ENCODE data around the gene CCL4L2. TPM values are rescaled to one million over a fixed set of nuclear protein-coding genes. Genes with fewer than 3 reads are reported as not detected.
"Not testable (repeated sequence)": the region's sequence is repeated elsewhere in the genome, so short reads cannot be mapped to it uniquely, and the experiment has no call there.

Gene CCL4L2
- 1 to 10 TPM; 2.4 to 4.6 (median 3.2) TPM for polyA plus RNA-seq (ENCODE audit: insufficient read length in 3 of 3)

DNA sequence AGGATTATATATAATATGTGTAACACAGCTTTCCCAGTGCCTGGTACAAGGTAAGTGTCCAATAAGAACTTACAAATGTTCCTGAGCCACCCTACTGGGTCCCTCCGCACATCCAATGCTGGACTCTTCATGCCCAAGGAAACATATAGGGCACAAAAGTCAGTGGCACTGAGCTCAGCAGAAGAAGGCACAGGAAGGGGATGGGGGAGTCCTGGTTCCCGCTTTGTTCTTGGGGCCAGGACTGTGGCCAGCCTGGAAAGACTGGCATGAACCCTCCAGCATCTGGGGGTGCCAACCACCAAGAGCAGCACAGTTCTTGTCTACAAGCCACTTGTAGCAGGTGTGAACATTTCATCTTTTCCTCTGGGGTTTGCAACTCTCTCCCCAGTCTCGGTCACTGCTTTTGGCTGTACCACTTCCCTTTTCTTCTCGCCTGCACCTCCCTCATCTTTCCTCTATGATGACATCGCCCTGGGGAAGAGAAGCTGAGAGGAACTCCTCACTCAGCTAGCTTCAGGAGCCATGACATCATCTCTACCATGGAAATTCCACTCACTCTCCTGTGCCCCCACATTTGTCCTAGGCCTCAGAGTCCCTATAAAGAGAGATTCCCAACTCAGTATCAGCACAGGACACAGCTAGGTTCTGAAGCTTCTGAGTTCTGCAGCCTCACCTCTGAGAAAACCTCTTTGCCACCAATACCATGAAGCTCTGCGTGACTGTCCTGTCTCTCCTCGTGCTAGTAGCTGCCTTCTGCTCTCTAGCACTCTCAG is at the start of gene CCL4L2:
Gene CCL4L2 (plus strand): TSS at position 625 of the 773 bp plus-strand sequence.
- DNase-seq (ENCODE audit: low read depth in 3 of 3, low spot score in 2 of 3) = not testable (repeated sequence)

GRCh38 chr17:36168836-36169235 is 42.0 kb upstream of the CCL4L2 start:
- DNase-seq (ENCODE audit: low read depth in 3 of 3, low spot score in 2 of 3) = not testable (repeated sequence)

GRCh38 chr17:36176536-36176935 is 34.3 kb upstream of the CCL4L2 start, which contains the start of gene TBC1D3B:
Gene TBC1D3B, minus strand, starts transcription at chr17:36176636. Its CDS starts 1,586 bp downstream, at chr17:36175050.
- DNase-seq (ENCODE audit: low read depth in 3 of 3, low spot score in 2 of 3) = not testable (repeated sequence)

GRCh38 chr17:36181446-36182175 is 29.3 kb upstream of the CCL4L2 start:
- DNase-seq (ENCODE audit: low read depth in 3 of 3, low spot score in 2 of 3) = not testable (repeated sequence)

- DNase-seq (ENCODE audit: low read depth in 3 of 3, low spot score in 2 of 3) = peak in 1 of 3 donors; percentile 30
Measured at GRCh38 chr17:36182176-36183000, 28.5 kb upstream of the CCL4L2 start.

GRCh38 chr17:36183001-36183971 is 27.6 kb upstream of the CCL4L2 start:
- DNase-seq (ENCODE audit: low read depth in 3 of 3, low spot score in 2 of 3) = peak in 1 of 3 donors; percentile 81

DNA sequence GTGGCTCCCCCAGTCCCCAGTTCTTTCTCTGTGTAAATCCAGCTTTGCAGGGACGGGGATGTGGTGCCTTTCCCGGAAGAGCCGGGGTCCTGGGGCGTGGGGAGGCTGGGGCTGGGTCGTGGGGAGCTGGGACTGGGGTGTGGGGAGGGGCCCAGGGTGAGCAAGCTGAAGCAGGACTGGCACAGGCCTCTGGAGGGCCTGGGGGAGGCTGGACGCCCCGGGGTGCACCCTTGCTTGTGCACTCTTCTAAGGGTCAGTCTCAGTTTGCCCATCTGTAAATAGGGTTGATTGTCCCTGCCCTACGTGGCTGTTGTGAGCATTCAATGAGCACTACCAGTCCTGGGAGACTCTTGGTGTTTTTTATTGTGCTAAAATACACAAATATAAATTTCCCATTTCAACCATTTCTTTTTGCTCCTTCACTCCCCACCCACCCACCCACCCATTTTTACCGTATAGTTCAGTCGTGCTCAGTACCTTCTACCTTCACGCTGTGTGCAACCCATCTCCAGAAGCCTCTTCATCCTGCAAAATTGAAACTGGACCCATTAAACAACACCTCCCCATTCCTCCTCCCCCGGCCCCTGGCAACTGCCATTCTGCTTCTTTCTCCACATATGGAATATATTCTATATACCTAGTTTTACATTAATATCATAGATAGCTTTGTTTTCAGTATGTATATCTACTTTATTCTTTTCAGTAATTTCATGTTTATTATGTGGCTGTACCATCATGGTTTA is 26.7 kb upstream of the CCL4L2 start:
- no peak for DNase-seq (ENCODE audit: low read depth in 3 of 3, low spot score in 2 of 3)

DNA sequence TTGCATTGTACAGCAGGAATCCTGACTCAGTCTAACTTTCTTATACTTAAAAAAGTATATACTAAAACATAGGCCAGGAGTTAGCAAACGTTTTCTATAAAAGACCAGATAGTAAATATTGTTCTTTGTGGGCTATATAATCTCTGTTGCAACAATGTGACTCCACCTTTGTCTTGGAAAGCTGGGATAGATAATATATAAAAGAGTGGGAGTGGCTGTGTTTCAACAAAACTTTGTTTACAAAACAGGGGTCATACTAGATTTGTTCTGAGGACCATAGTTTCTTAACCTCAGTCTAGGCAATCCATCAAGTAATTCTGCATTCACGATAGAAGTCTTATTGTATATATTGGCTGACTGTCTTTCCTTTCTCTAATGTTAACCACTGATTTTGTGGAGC is 25.4 kb upstream of the CCL4L2 start:
- no peak for DNase-seq (ENCODE audit: low read depth in 3 of 3, low spot score in 2 of 3)

DNA sequence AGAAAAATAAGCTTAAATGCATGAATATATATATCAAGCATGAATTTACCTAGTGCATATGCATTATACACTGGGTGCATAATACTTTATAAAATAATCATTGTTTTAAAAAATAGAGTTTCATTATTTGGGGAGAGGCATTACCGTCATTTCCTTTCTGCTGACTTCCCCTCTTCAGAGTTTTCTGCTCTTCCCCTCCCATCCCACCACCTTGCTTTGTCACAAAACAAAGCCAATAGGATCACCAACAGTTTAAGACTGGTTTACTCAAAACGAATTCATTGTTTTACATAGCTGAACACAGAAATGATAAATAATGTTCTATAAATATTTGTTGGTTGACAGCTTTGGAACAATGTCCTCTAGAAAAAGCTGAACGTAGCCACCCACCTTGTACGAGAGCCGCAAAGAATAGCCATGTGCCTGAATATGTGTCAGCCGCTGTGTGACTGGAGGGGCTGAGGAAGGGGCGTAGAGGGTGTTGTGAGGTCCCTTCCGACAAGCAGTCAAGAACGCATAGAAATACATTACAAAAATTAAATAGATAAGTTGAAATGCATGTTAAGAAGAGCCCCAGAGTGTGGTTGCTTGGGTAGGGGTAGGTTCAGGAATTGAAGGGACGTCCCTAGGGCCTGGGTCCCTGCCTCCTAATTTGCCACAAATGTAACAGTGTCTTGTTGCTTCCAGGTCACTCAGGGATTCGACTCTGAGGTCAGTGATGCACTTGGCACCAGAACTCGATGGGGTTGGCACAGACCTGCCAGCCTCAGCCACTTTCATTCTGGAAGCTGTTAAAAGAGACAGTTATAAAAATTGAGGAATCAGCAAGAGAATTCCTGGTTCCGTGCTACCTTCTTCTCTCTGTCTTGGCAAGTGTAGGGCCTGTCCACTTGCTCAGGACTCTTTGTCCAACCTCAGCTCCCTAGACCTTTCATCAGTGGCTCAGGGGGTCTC is 23.8 kb upstream of the CCL4L2 start:
- not testable (repeated sequence) for DNase-seq (ENCODE audit: low read depth in 3 of 3, low spot score in 2 of 3)

- DNase-seq (ENCODE audit: low read depth in 3 of 3, low spot score in 2 of 3) = not testable (repeated sequence)
Measured at GRCh38 chr17:36187943-36188665, 22.8 kb upstream of the CCL4L2 start.

- no peak for DNase-seq (ENCODE audit: low read depth in 3 of 3, low spot score in 2 of 3)
Measured at GRCh38 chr17:36188891-36189306, 22.0 kb upstream of the CCL4L2 start.

GRCh38 chr17:36189993-36190392 is 20.9 kb upstream of the CCL4L2 start:
- not testable (repeated sequence) for DNase-seq (ENCODE audit: low read depth in 3 of 3, low spot score in 2 of 3)

DNA sequence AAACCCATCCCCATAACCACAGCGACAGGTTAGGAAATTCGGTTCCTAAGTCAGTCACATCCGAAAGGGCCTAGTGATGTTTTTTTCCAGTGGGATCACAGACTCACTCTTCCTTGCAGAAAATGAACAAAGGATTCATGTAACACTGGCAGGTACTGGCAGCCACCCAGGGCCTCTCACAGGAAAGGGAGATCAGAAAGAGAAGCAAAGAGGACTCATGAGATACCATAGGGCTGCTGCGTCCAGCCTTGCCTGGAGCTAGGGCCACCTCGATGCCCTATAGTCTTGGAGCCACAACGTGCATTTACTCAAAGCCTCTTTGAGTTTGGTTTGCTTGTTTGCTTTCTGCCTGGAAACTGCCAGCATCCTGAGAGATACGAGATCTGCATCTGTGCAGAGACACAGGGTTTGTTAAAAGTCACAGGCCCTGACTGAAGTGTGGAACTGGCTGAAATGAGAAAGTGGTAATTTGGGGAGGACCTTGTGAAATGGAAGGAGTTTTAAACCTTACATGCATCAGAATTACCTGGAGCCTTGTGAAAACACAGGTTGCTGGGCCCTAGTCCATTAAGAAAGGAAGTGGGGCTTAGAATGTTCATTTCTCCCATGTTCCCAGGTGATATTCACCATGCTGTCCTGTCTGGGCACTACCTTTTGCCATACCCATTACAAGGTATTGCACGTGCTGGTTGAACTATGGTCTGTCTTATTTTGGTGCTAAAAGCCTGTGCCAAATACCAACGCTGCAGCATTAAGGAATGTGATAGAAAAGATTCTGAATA is 20.1 kb upstream of the CCL4L2 start:
- not testable (repeated sequence) for DNase-seq (ENCODE audit: low read depth in 3 of 3, low spot score in 2 of 3)

DNA sequence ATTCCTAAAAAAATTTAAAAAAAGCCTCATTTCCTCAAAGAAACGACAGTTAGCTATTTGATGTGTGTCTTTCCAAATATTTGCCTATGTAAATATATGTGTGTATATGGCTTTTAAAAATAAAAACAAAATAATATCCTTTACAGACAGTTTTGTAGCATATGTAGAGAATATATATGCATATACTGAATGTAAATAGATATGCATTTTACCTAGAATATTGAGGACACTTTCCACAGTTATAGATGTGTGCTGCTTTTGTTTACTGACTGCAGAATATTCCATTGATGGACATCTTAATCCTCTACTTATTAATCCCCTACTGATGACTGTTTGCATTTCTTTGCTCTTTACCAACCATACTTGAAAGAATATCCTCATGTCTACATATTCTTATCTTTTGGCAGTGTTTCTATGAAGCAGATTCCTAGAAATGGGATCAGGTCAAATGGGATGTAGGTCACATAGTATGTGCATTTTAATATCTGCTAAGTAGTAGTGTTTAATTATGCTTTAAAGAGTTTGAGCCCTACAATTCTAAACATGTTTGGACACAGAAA is 17.6 kb upstream of the CCL4L2 start:
- DNase-seq (ENCODE audit: low read depth in 3 of 3, low spot score in 2 of 3) = no peak

DNA sequence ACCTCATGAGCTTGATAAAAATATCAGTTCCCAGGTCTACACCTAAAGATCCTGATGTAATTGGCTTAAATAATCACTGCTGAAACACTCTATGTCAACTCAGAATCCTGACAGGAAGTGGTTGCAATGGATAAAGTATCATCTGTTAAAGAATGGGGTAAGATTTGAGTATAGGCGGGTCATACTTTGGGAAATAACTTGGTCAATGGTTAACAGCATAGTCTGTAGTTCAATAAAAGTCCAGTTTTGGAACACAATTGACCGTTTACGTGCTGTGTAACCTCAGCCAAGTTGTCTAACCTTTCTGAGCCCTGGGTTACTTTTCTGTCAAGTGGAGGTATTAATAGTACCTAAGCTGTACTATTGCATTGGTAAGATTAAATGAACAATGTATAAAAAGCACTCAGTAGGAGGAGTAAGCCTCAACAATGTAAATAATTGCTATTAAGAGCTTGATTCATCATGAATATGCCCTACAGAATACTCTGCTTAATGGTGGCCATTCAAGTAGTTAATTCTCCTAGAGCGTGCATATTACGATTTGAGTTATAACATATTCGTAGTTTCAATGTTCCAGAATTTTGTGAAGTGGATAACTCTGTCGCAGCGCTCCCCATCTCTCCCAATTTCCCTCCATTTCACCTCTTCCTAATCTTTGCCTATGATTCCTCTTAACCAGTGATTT is 16.6 kb upstream of the CCL4L2 start:
- not testable (repeated sequence) for DNase-seq (ENCODE audit: low read depth in 3 of 3, low spot score in 2 of 3)
